Right lobe of liver (tissue), 4 donors: ENCODE data around the gene YDJC.

Experiments
- CTCF ChIP-seq, 4 donors: fragments of 200-600 bp in 3 of 4; fragments of 450-650 bp in 1 of 4; IDR thresholded peaks; one replicate each; pipeline versions ENCODE4 v1.5.1 to v1.8.0; 2016 to 2022; ENCODE audit warnings: antibody characterized with exemption in 4 of 4, mild to moderate bottlenecking in 2 of 4
- POLR2A ChIP-seq: fragments of 450-650 bp; IDR thresholded peaks from one replicate; pipeline ENCODE4 v1.6.1; 2017; ENCODE audit warnings: antibody characterized with exemption, mild to moderate bottlenecking
- donor health status: DM: no; HTN: no; CAD: no.
- donor health status: DM: no; HTN: no; CAD: no.
- donor health status: DM: no; HTN: yes; CAD: no.

- TF ChIP-seq CTCF (IDR thresholded peaks at IDR 0.05) (no peak), POLR2A (no peak)
Observed at GRCh38 chr22:21621025-21621424, 8.8 kb downstream of the YDJC start.
